ENCODE data around the gene PITPNM2.

Gene PITPNM2

GRCh38 chr12:123150744-123151456 is at the start of gene PITPNM2:
TSS of gene PITPNM2 (minus strand) at chr12:123151090. CDS start at chr12:123034590, 116,500 bp downstream.
- peak; percentile 73 for DNase-seq (ENCODE audit: low spot score)

- no peak for DNase-seq (ENCODE audit: low spot score)
Measured at GRCh38 chr12:123200414-123200813, 49.5 kb upstream of the PITPNM2 start.

DNA sequence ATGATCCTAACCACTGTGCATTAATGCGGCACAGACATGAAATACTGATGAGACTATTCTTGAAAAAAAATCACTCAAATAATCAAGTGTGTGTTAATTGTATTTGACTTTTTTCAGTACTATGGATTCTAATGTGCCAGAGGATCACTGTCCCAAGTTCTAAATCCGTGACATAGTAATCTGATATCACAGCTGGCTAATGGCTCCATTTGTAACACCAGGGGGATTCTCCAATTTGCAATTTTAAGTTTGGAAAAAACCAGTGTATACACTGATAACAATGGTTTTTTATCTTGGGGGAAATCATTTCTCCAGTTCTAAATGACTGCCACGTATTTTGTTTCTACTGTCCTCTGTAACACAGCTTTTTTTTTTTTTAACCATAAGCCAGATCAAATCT is 49.0 kb upstream of the PITPNM2 start:
- no peak for DNase-seq (ENCODE audit: low spot score)

DNA sequence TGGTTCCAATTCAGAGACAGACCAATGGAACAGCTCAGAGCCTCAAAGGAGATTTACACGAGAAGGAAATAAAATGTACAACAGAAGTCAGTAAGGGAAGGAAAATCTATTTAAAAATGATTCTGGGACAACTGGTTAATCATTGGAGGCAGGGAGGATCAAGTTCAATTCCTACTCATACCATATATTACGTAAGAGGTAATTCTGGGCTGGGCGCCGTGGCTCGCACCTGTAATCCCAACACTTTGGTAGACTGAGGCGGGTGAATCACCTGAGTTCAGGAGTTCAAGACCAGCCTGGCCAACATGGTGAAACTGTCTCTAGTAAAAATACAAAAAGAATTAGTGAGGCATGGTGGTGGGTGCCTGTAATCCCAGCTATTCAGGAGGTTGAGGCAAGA is 36.7 kb upstream of the PITPNM2 start:
- no peak for DNase-seq (ENCODE audit: low spot score)

DNA sequence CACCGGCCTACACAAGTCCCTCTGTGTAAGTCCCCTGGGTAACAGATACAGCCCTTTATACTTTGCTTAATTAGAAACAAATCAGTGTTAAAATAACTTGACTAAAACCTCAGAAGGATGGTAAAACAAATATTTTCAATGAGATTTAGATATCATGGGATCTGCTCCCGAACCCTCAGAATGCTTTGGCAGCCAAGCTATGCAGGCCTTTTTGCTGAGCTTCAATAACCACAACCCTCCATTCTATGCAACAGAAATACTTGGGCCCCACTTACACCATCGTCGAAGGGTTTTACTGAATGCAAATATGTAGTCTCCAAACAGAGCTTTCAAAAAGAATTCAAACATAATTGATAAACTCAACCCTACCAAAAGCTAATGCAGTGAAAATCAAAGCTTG is 29.3 kb upstream of the PITPNM2 start:
- DNase-seq (ENCODE audit: low spot score): no peak

DNA sequence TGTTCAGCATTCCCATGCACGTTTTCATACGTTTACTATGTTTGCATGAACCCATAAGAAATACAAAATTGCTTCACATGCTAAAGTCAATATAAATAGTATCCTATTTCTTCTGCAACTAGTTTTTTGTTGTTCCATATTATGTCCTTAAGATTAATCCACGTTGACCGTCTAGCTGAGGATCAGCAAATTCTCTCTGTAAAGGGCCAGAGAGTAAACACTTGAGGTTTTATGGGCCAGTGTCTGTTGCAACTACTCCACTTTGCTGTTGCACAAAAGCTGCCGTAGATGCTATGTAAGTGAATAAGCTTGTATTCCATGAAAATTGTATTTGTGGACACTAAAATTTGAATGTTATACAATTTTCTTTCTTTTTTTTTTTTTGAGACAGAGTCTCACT is 21.1 kb upstream of the PITPNM2 start:
- no peak for DNase-seq (ENCODE audit: low spot score)

- DNase-seq (ENCODE audit: low spot score): no peak
Measured at GRCh38 chr12:123167329-123167728, 16.4 kb upstream of the PITPNM2 start.

DNA sequence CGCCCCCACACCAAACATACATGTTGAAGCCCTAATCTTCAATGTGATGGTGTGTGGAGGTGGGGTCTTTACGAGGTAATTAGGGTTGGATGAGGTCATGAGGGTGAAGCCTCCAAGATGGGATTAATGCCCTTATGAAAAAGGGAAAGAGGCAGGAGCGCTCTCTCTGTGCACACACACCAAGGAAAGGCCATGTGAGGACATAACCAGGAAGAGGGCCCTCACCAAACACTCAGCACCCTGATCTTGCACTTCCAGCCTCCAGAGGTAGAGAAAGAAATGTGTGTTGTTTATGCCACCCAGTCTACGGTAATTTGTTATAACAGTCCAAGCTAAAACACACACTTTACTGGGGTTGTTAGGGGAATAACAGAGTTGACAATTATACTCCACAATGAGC is 14.6 kb upstream of the PITPNM2 start:
- DNase-seq (ENCODE audit: low spot score): no peak

GRCh38 chr12:123164710-123165261 is 13.9 kb upstream of the PITPNM2 start:
- no peak for DNase-seq (ENCODE audit: low spot score)

- DNase-seq (ENCODE audit: low spot score): no peak
Measured at GRCh38 chr12:123164222-123164621, 13.3 kb upstream of the PITPNM2 start.

- no peak for DNase-seq (ENCODE audit: low spot score)
Measured at GRCh38 chr12:123163227-123163626, 12.3 kb upstream of the PITPNM2 start.

GRCh38 chr12:123160801-123161487 is 10.1 kb upstream of the PITPNM2 start:
- no peak for DNase-seq (ENCODE audit: low spot score)

- DNase-seq (ENCODE audit: low spot score): no peak
Measured at GRCh38 chr12:123153906-123154305, 3.0 kb upstream of the PITPNM2 start.

DNA sequence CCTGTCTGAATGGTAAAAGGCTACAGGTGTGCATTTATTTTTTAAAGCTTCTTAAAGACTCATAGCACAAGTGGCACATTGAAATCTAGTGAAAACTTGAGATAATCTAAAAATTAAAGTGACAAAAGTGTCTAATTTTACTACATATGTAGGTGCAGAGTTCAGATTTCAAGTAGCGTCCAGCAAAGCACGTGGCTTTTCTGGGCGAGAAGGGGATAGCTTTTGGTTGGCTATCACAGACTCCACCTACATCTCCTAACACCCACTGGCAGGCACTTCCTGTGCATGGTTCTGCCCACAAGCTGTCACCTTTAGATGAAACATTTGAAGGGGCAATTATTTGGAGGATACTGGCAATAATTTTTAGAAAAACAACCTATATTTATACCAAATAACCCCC is 1.9 kb upstream of the PITPNM2 start:
- DNase-seq (ENCODE audit: low spot score): no peak

DNA sequence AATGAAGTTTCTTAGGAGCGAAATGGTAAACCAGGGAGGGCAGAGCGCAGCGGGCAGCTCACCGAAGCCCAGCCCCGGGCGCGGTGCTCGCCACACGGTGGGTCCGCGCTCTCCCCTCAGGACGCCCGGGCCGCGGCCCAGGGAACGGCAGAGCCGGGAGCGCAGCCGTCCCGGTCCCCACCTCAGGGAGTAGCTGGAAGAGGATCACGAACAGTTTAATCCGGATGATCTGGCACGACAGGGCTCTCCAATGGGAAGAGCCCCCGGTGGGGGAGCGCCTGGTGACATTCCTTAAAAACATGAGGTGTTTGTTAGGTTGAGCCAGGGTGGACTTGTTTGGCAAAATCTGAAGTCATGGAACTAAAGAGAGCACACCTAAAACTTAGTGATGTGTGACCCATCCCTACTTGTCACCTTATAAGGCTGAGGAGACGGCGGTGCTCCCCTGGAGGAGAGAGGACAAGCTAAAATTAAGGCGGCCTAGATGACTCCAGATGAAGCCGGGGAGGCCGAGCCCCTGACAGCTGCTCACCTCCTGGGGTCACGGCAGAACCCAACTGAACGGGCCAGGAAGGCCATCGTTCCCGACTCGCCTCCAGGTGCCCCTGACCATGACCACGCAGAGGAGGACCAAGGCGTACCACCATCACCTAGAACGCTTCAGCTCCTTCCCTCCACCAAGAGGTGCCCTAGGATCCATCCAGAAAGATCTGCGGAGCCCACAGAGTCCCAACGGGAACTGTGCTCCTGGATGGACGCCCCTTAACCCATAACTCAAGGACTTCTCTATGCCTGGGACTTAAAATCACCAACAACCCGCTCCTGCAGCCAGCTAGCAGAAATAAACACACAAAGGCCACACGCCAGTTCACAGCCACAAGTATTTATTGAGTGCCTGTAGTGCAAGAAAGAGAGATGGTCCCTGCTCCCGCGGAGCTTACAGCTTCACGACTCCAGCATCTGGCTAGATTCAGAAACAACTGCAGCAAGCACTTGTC is 866 bp upstream of the PITPNM2 start:
- DNase-seq (ENCODE audit: low spot score): no peak

DNA sequence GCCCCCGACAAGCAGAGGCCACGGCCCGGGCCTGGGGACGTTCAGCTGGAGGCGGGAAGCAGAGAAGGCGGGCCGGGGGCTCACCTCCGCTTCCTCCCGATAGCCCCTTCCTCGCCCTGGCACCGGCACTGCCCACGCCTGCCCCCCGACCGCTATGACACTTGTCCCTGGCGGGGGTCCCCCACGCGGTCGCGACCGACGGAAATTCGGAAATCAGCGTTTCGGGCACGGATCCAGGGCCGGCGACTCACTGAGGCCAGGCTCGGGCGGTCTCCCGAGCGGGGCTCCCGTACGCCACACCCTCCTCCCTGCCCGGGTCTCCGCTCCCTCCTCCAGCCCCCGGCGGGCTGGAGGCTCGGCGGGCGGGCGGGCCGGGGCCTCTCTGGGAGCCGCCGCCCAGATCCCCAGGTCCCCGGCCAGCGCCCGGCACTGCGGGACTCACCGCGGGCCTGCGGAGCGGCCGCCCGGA is 581 bp downstream of the PITPNM2 start:
- DNase-seq (ENCODE audit: low spot score): no peak

- no peak for DNase-seq (ENCODE audit: low spot score)
Measured at GRCh38 chr12:123149501-123150274, 1.2 kb downstream of the PITPNM2 start.

- DNase-seq (ENCODE audit: low spot score): no peak
Measured at GRCh38 chr12:123149088-123149487, 1.8 kb downstream of the PITPNM2 start.

DNA sequence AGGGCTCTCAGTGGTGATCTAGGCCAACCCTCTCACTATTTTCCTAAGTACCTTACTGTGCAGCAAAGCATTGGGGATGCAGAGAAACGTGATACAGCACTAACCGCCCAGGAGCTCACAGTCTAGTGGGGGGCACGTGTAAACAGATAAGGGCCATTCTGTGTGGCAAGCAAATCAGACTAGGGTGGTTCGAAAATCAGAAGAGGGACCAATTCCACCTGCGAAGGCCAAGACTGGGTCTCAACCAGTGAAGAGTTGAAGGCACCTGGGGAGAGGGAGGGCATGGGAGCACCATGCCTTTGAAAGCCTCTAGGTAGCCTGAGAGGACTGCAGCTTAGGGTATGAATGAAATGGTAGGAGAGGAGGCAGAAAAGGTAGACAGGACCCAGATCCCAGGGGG is 2.2 kb downstream of the PITPNM2 start:
- no peak for DNase-seq (ENCODE audit: low spot score)

- DNase-seq (ENCODE audit: low spot score): no peak
Measured at GRCh38 chr12:123148223-123148622, 2.7 kb downstream of the PITPNM2 start.

DNA sequence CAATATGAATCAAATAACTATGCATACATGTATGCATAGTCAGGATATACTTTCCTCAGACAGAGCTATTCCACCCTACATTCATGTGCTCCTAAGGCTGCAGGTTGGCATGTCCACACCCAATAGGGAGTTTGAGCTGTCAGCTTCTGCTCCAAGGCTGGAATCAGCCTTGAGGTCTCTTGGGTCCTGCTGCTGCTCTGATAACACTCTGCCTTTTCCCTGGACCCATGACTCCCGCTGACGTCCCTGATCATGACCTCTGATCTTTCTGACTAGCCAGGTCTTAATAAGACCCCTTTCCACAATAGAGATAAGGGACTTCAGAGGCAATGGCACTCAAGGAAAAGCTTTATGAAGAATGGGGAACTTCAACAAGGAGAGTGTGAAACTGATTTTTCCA is 5.7 kb downstream of the PITPNM2 start:
- DNase-seq (ENCODE audit: low spot score): no peak

Measured in germinal center (tissue), 1 donor.